Nephron progenitor cell (in vitro differentiated cells): ENCODE measurements around the gene HOATZ.

Experiments used
- DNase-seq: peaks from one replicate; pipeline ENCODE4 v3.0.0; 2021
- H3K27ac Mint-ChIP-seq: 2 replicates; pipeline ENCODE4 v1.8.0; 2021; ENCODE audit warnings: mild to moderate bottlenecking, moderate library complexity, mixed read lengths
- H3K27me3 Mint-ChIP-seq: 2 replicates; pipeline ENCODE4 v1.8.0; 2021; ENCODE audit warnings: mild to moderate bottlenecking, low read depth, mixed read lengths; ENCODE audit not compliant: poor library complexity
- H3K36me3 Mint-ChIP-seq: 2 replicates; pipeline ENCODE4 v1.8.0; 2021; ENCODE audit warnings: low read depth, mixed read lengths
- H3K4me1 Mint-ChIP-seq: 2 replicates; pipeline ENCODE4 v1.8.0; 2021; ENCODE audit warnings: mixed read lengths
- H3K4me3 Mint-ChIP-seq: 2 replicates; pipeline ENCODE4 v1.8.0; 2021; ENCODE audit warnings: mild to moderate bottlenecking, moderate library complexity, mixed read lengths
- H3K9me3 Mint-ChIP-seq: 2 replicates; pipeline ENCODE4 v1.8.0; 2021; ENCODE audit warnings: mild to moderate bottlenecking, moderate library complexity, mixed read lengths
- CTCF ChIP-seq: fragments of 200-600 bp; sonication (generic); IDR thresholded peaks from 2 replicates; pipeline ENCODE4 v1.5.0; 2021; ENCODE audit warnings: antibody characterized with exemption

HOATZ gene

GRCh38 chr11:111555255-111555654 lies 40.7 kb downstream of the HOATZ start:
- peaks cover 13% of the 10 kb centered on the region for H3K36me3 Mint-ChIP-seq
- no peak overlapping the region for H3K4me3 Mint-ChIP-seq
- H3K4me1 Mint-ChIP-seq, result peaks cover 11% of the 10 kb centered on the region
- H3K27ac Mint-ChIP-seq, result no peak overlapping the region
- TF ChIP-seq CTCF, result no peak
- H3K27me3 Mint-ChIP-seq, result peaks cover 4% of the 10 kb centered on the region
- DNase-seq, result no peak
- H3K9me3 Mint-ChIP-seq, result peaks cover 24% of the 10 kb centered on the region

- no peak for TF ChIP-seq CTCF
- peaks cover 4% of the 10 kb centered on the region for H3K27me3 Mint-ChIP-seq
- peaks cover 13% of the 10 kb centered on the region for H3K36me3 Mint-ChIP-seq
- no peak for DNase-seq
- H3K4me1 Mint-ChIP-seq, result peaks cover 9% of the 10 kb centered on the region
- no peak overlapping the region for H3K4me3 Mint-ChIP-seq
- H3K27ac Mint-ChIP-seq, result no peak overlapping the region
- peaks cover 24% of the 10 kb centered on the region for H3K9me3 Mint-ChIP-seq
Observed at GRCh38 chr11:111557425-111558111, 43.0 kb downstream of the HOATZ start.

- DNase-seq, result no peak
- Mint-ChIP-seq H3K27ac (peak overlapping the region; percentile 89), H3K4me1 (peaks cover 9% of the 10 kb centered on the region), H3K9me3 (peaks cover 24% of the 10 kb centered on the region), H3K36me3 (peaks cover 13% of the 10 kb centered on the region), H3K27me3 (no peaks in the 10 kb centered on the region), H3K4me3 (no peak overlapping the region)
- TF ChIP-seq CTCF, result no peak
Observed at GRCh38 chr11:111559800-111560464, 45.4 kb downstream of the HOATZ start.

GRCh38 chr11:111560800-111561199 lies 46.2 kb downstream of the HOATZ start:
- H3K36me3 Mint-ChIP-seq, result peaks cover 7% of the 10 kb centered on the region
- no peak for DNase-seq
- H3K9me3 Mint-ChIP-seq, result peaks cover 17% of the 10 kb centered on the region
- peaks cover 3% of the 10 kb centered on the region for H3K27me3 Mint-ChIP-seq
- no peak overlapping the region for H3K27ac Mint-ChIP-seq
- no peak overlapping the region for H3K4me3 Mint-ChIP-seq
- peaks cover 9% of the 10 kb centered on the region for H3K4me1 Mint-ChIP-seq
- TF ChIP-seq CTCF, result no peak

- DNase-seq, result no peak
- Mint-ChIP-seq H3K27ac (no peak overlapping the region), H3K9me3 (peaks cover 12% of the 10 kb centered on the region), H3K4me1 (peaks cover 9% of the 10 kb centered on the region), H3K36me3 (peaks cover 7% of the 10 kb centered on the region), H3K4me3 (no peak overlapping the region), H3K27me3 (peaks cover 4% of the 10 kb centered on the region)
- no peak for TF ChIP-seq CTCF
Observed at GRCh38 chr11:111561306-111561705, 46.7 kb downstream of the HOATZ start.
